SK-N-SH (cell line): ENCODE data around the gene MAPKAPK3.

Experiments
- EP300 ChIP-seq, 2 experiments: IDR thresholded peaks; 2 replicates each; pipeline versions ENCODE4 v1.4.0 to v1.6.1; 2012; ENCODE audit warnings: borderline replicate concordance in 1 of 2, low read depth in 1 of 2, low read length in 1 of 2
- POLR2AphosphoS5 ChIP-seq: IDR thresholded peaks from 2 replicates; pipeline ENCODE4 v1.6.1; 2012; ENCODE audit warnings: low read depth, low read length
- RAD21 ChIP-seq: IDR thresholded peaks from 2 replicates; pipeline ENCODE4 v1.6.1; 2012; ENCODE audit warnings: mild to moderate bottlenecking, low read length
- RFX5 ChIP-seq: IDR thresholded peaks from 2 replicates; pipeline ENCODE4 v1.6.1; 2012; ENCODE audit warnings: mild to moderate bottlenecking, improper control_type of control experiment, low read length
- SMC3 ChIP-seq: IDR thresholded peaks from 2 replicates; pipeline ENCODE4 v1.6.1; 2012; ENCODE audit warnings: low read depth, low read length, improper control_type of control experiment
- TAF1 ChIP-seq: IDR thresholded peaks from 2 replicates; pipeline ENCODE4 v1.6.1; 2012; ENCODE audit warnings: low read depth, mild to moderate bottlenecking, low read length, moderate library complexity, borderline replicate concordance
- USF2 ChIP-seq: fragments of 150-350 bp; IDR thresholded peaks from 2 replicates; pipeline ENCODE4 v1.6.1; 2017; ENCODE audit warnings: antibody characterized with exemption, low read length, low read depth, borderline replicate concordance
- TF ChIP-seq, protein P1 (sequence below): fragments of 200-600 bp; sonication (generic); IDR thresholded peaks from 2 replicates; pipeline ENCODE4 v1.6.1; 2017; ENCODE audit warnings: antibody characterized with exemption, mild to moderate bottlenecking, moderate library complexity
- TF ChIP-seq, protein P2 (sequence below): IDR thresholded peaks from 2 replicates; pipeline ENCODE4 v1.4.0; 2012; ENCODE audit warnings: low read depth

DNA sequence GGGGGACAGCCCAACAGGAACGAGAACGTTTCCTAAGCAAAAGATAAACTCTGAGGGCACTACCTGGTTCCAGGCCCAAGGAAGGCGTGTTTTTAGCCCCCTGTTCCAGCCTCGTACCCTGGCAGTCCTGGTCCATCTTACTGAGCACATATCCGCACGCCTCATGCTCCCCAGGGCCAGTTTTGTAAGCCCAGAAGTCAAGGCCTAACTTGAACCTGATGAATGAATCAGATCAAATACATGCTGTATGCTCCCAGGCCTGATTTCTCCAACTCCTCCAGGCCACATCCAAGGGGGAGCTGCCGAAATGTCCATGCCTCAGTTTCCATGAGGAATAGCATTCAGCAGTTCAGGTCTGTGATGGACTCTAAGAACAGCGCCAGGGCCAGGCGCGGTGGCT lies 43.4 kb downstream of the MAPKAPK3 start:
- TF ChIP-seq, protein P1, sequence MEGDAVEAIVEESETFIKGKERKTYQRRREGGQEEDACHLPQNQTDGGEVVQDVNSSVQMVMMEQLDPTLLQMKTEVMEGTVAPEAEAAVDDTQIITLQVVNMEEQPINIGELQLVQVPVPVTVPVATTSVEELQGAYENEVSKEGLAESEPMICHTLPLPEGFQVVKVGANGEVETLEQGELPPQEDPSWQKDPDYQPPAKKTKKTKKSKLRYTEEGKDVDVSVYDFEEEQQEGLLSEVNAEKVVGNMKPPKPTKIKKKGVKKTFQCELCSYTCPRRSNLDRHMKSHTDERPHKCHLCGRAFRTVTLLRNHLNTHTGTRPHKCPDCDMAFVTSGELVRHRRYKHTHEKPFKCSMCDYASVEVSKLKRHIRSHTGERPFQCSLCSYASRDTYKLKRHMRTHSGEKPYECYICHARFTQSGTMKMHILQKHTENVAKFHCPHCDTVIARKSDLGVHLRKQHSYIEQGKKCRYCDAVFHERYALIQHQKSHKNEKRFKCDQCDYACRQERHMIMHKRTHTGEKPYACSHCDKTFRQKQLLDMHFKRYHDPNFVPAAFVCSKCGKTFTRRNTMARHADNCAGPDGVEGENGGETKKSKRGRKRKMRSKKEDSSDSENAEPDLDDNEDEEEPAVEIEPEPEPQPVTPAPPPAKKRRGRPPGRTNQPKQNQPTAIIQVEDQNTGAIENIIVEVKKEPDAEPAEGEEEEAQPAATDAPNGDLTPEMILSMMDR, result no peak
- TF ChIP-seq POLR2AphosphoS5 (no peak), SMC3 (no peak), USF2 (no peak), EP300 (IDR thresholded peaks at IDR 0.05; ENCODE audit: borderline replicate concordance in 1 of 2, low read depth in 1 of 2, low read length in 1 of 2) (no peak), TAF1 (no peak), RFX5 (no peak), RAD21 (no peak)
- TF ChIP-seq, protein P2, sequence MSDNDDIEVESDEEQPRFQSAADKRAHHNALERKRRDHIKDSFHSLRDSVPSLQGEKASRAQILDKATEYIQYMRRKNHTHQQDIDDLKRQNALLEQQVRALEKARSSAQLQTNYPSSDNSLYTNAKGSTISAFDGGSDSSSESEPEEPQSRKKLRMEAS, result no peak
